Measurements from ENCODE around the gene CAND2. TPM values are rescaled to one million over a fixed set of nuclear protein-coding genes. Genes with fewer than 3 reads are reported as not detected.

The CAND2 gene
- total and polyA plus RNA-seq, 2 of the 8 experiments (the other 6 are each of a cell fraction or from before 2014, with no cell fraction given) = 8.7 TPM

- no peak for TF ChIP-seq GTF2F1 (IDR thresholded peaks at IDR 0.05; ENCODE audit: borderline replicate concordance, low read depth, low read length)
- no peak for TF ChIP-seq EGR1 (IDR thresholded peaks at IDR 0.05; ENCODE audit: borderline replicate concordance, low read depth, low read length)
- no peak for TF ChIP-seq POLR2AphosphoS5 (IDR thresholded peaks at IDR 0.05; ENCODE audit: low read depth, low read length)
- no peak for TF ChIP-seq MAFK (IDR thresholded peaks at IDR 0.05; ENCODE audit: low read depth, low read length)
- no peak for TF ChIP-seq SIX5 (IDR thresholded peaks at IDR 0.05; ENCODE audit: low read depth, low read length)
- TF ChIP-seq RFX5 (IDR thresholded peaks at IDR 0.05; ENCODE audit: borderline replicate concordance, low read depth, low read length) = no peak
- TF ChIP-seq PHF8 (conservative IDR thresholded peaks at IDR 0.05; ENCODE audit: low read depth, low read length) = no peak
- no peak for TF ChIP-seq CHD1 (IDR thresholded peaks at IDR 0.05; ENCODE audit: low read depth, low read length)
- no peak for TF ChIP-seq RNF2 (IDR thresholded peaks at IDR 0.05; ENCODE audit: borderline replicate concordance, low read depth, low read length, missing control alignments, poor library complexity, severe bottlenecking)
- TF ChIP-seq KDM1A (IDR thresholded peaks at IDR 0.05; ENCODE audit: borderline replicate concordance, low read length) = no peak
- no peak for TF ChIP-seq FOSL1 (IDR thresholded peaks at IDR 0.05; ENCODE audit: insufficient read depth, low read depth, low read length)
Measured at GRCh38 chr3:12862387-12862786, 65.9 kb downstream of the CAND2 start (continued).

All from H1 (cell line).